IMR-90 (cell line): ENCODE data around the gene RNF4. TPM values are rescaled to one million over a fixed set of nuclear protein-coding genes. Genes with fewer than 3 reads are reported as not detected.

ENCODE experiments used
- ATAC-seq: fragments of 200-7000 bp; cut with Tn5 transposase; 2 replicates; pipeline ENCODE4 v1.9.1; 2020; ENCODE audit warnings: low read depth, mild to moderate bottlenecking, moderate library complexity
- BruUV-seq: library from RNA; stranded (reverse); fragments of 400-500 nt; replicated peaks from 2 replicates; lab custom pipeline; 2021; lab: Mats Ljungman, UMichigan
- CTCF ChIA-PET: fragments of 300-600 bp; formaldehyde crosslinking; extraction: SDS; loops from one replicate; lab custom pipeline; 2021; ENCODE audit warnings: antibody characterized with exemption; lab: Yijun Ruan, JAX
- POLR2A ChIA-PET: fragments of 300-600 bp; sonication (Branson Sonifier 250); formaldehyde crosslinking; loops from one replicate; lab custom pipeline; 2022; ENCODE audit warnings: antibody characterized with exemption; ENCODE audit not compliant: unreplicated experiment; lab: Charles Lee
- DNase-seq: peaks from one replicate; pipeline ENCODE4 v3.0.0; 2013
- H2AFZ ChIP-seq: replicated peaks from 2 replicates; pipeline ENCODE3; 2013; ENCODE audit warnings: low read length, mild to moderate bottlenecking; ENCODE audit not compliant: poor library complexity
- H2AK5ac ChIP-seq: 2 replicates; pipeline ENCODE4 v1.6.1; 2013; ENCODE audit warnings: low read depth, low read length, inconsistent platforms
- H2AK9ac ChIP-seq: replicated peaks from 2 replicates; pipeline ENCODE3; 2013; ENCODE audit warnings: mild to moderate bottlenecking, low read depth, low read length, moderate library complexity; ENCODE audit not compliant: poor library complexity
- H2BK120ac ChIP-seq: 2 replicates; pipeline ENCODE4 v1.6.1; 2013; ENCODE audit warnings: low read depth, low read length, inconsistent platforms
- H2BK15ac ChIP-seq: 3 replicates; pipeline ENCODE4 v1.6.1; 2013; ENCODE audit warnings: low read depth, low read length, inconsistent platforms
- H2BK20ac ChIP-seq: 2 replicates; pipeline ENCODE4 v1.6.1; 2013; ENCODE audit warnings: low read depth, mild to moderate bottlenecking, inconsistent platforms, low read length, moderate library complexity
- H2BK5ac ChIP-seq: 2 replicates; pipeline ENCODE4 v1.6.1; 2013; ENCODE audit warnings: mild to moderate bottlenecking, low read depth, low read length, inconsistent platforms; ENCODE audit not compliant: poor library complexity, severe bottlenecking
- H3K14ac ChIP-seq: replicated peaks from 2 replicates; pipeline ENCODE4 v1.6.1; 2013; ENCODE audit warnings: low read depth, low read length, inconsistent platforms
- H3K18ac ChIP-seq: 2 replicates; pipeline ENCODE4 v1.6.1; 2013; ENCODE audit warnings: low read depth, low read length, control low read depth
- H3K23ac ChIP-seq: 2 replicates; pipeline ENCODE4 v1.6.1; 2013; ENCODE audit warnings: low read depth, low read length, inconsistent platforms
- H3K27ac ChIP-seq: 2 replicates; pipeline ENCODE4 v1.5.1; 2013; ENCODE audit warnings: mild to moderate bottlenecking, control low read depth, low read length; ENCODE audit not compliant: insufficient read depth
- H3K27me3 ChIP-seq: 2 replicates; pipeline ENCODE4 v1.6.1; 2013; ENCODE audit warnings: low read length; ENCODE audit not compliant: control insufficient read depth, insufficient read depth
- H3K36me3 ChIP-seq: 2 replicates; pipeline ENCODE4 v1.6.1; 2013; ENCODE audit warnings: low read length, mixed read lengths; ENCODE audit not compliant: control insufficient read depth, insufficient read depth
- H3K4ac ChIP-seq: 2 replicates; pipeline ENCODE4 v1.6.1; 2013; ENCODE audit warnings: low read depth, low read length, inconsistent platforms
- H3K4me1 ChIP-seq: 2 replicates; pipeline ENCODE4 v1.6.1; 2013; ENCODE audit warnings: low read length, mixed read lengths; ENCODE audit not compliant: control insufficient read depth, insufficient read depth
- H3K4me2 ChIP-seq: 2 replicates; pipeline ENCODE4 v1.6.1; 2013; ENCODE audit warnings: low read depth, mild to moderate bottlenecking, control low read depth, low read length, moderate library complexity
- H3K4me3 ChIP-seq: 2 replicates; pipeline ENCODE4 v1.5.1; 2013; ENCODE audit warnings: low read depth, mild to moderate bottlenecking, control low read depth, low read length, moderate library complexity; ENCODE audit not compliant: insufficient read depth
- H3K56ac ChIP-seq: 2 replicates; pipeline ENCODE4 v1.6.1; 2013; ENCODE audit warnings: low read length, inconsistent platforms; ENCODE audit not compliant: insufficient read depth; ENCODE audit errors: extremely low read depth
- H3K79me1 ChIP-seq, 2 experiments: 2 replicates each; pipeline ENCODE4 v1.6.1; 2013; ENCODE audit warnings: low read length in 2 of 2, inconsistent platforms in 1 of 2, low read depth in 1 of 2
- H3K9ac ChIP-seq: 2 replicates; pipeline ENCODE4 v1.6.1; 2013; ENCODE audit warnings: low read depth, low read length, control low read depth
- H3K9me1 ChIP-seq: 2 replicates; pipeline ENCODE4 v1.6.1; 2013; ENCODE audit warnings: low read length, inconsistent platforms; ENCODE audit not compliant: insufficient read depth
- H3K9me3 ChIP-seq: 2 replicates; pipeline ENCODE4 v1.6.1; 2013; ENCODE audit warnings: low read length; ENCODE audit not compliant: control insufficient read depth, insufficient read depth
- H4K20me1 ChIP-seq: 2 replicates; pipeline ENCODE4 v1.6.1; 2013; ENCODE audit warnings: low read length, inconsistent platforms; ENCODE audit not compliant: insufficient read depth
- H4K5ac ChIP-seq: 2 replicates; pipeline ENCODE4 v1.6.1; 2013; ENCODE audit warnings: mild to moderate bottlenecking, low read depth, low read length, control low read depth
- H4K8ac ChIP-seq, 2 experiments: 2 replicates each; pipeline ENCODE4 v1.6.1; 2013; ENCODE audit warnings: low read depth in 2 of 2, low read length in 2 of 2, control low read depth in 1 of 2, inconsistent platforms in 1 of 2
- H4K91ac ChIP-seq: 2 replicates; pipeline ENCODE4 v1.6.1; 2013; ENCODE audit warnings: low read depth, low read length, inconsistent platforms; ENCODE audit not compliant: insufficient read depth
- CHD1 ChIP-seq: IDR thresholded peaks from 2 replicates; pipeline ENCODE4 v1.6.1; 2012; ENCODE audit warnings: low read depth, low read length, improper control_type of control experiment
- CTCF ChIP-seq: conservative IDR thresholded peaks from 2 replicates; pipeline ENCODE4 v1.5.1; 2012; ENCODE audit warnings: mild to moderate bottlenecking, low read depth, low read length, improper control_type of control experiment
- MXI1 ChIP-seq: IDR thresholded peaks from 2 replicates; pipeline ENCODE4 v1.6.1; 2012; ENCODE audit warnings: low read depth, mild to moderate bottlenecking, low read length, moderate library complexity, borderline replicate concordance
- POLR2A ChIP-seq: IDR thresholded peaks from 2 replicates; pipeline ENCODE4 v1.6.1; 2012; ENCODE audit warnings: mild to moderate bottlenecking, low read depth, low read length
- RAD21 ChIP-seq: IDR thresholded peaks from 2 replicates; pipeline ENCODE4 v1.6.1; 2012; ENCODE audit warnings: low read length, improper control_type of control experiment
- RFX5 ChIP-seq: IDR thresholded peaks from 2 replicates; pipeline ENCODE4 v1.8.0; 2012; ENCODE audit warnings: low read depth, mild to moderate bottlenecking, low read length, moderate library complexity
- SMC3 ChIP-seq: fragments of 150-350 bp; IDR thresholded peaks from 2 replicates; pipeline ENCODE4 v1.6.1; 2016; ENCODE audit warnings: low read depth, mild to moderate bottlenecking, antibody characterized with exemption, low read length, moderate library complexity
- WGBS, 2 experiments: methylation state at CpG; one replicate each; pipeline versions ENCODE4 v1.1.5 to v1.1.7; 2013; ENCODE audit warnings: missing lambda C conversion rate in 2 of 2; ENCODE audit not compliant: insufficient read length in 1 of 2; ENCODE audit errors: extremely low coverage in 2 of 2; 5-methylcytosine and 5-hydroxymethylcytosine counted together
- dilution Hi-C: fragments of 300-500 bp; cut with HindIII; formaldehyde crosslinking; loops from one replicate; pipeline ENCODE4 v1.14.3; 2018; ENCODE audit warnings: low sequenced_read_pairs; ENCODE audit not compliant: unreplicated experiment
- in situ Hi-C: fragments of 300-500 bp; cut with MboI; formaldehyde crosslinking; loops from 3 replicates; pipeline ENCODE4 v1.14.3; 2019; ENCODE audit warnings: low sequenced_read_pairs, inconsistent platforms, mixed read lengths
- intact Hi-C: fragments of 100-400 bp; cut with micrococcal nuclease; formaldehyde crosslinking; loops from 2 replicates; pipeline ENCODE4 v1.10.0; 2022
- polyA plus RNA-seq, 3 experiments: library from polyadenylated mRNA; depleted of rRNA; stranded (reverse); fragments of >200 nt; gene quantifications; 2 replicates each; pipeline ENCODE4 v1.2.3, GENCODE V29; 2012; ENCODE audit warnings: low replicate concordance in 1 of 3
- total RNA-seq: library from RNA; depleted of rRNA; stranded (reverse); fragments of >200 nt; gene quantifications from 2 replicates; pipeline ENCODE4 v1.2.3, GENCODE V29; 2012

Gene RNF4
- total and polyA plus RNA-seq, 2 of the 4 experiments (the other 2 are of a cell fraction) = 63.8 to 73.8 TPM

GRCh38 chr4:2558301-2558700 lies 89.4 kb downstream of the RNF4 start:
- H4K91ac ChIP-seq = no peak overlapping the region
- H3K4me3 ChIP-seq = no peak overlapping the region
- no peak overlapping the region for H3K9ac ChIP-seq
- no peak overlapping the region for H4K8ac ChIP-seq
- H4K5ac ChIP-seq = no peak overlapping the region
- peaks cover 22% of the 10 kb centered on the region for H3K9me1 ChIP-seq
- in situ Hi-C loops (no loop called here), dilution Hi-C loops (no loop called here), intact Hi-C loops (no loop called here)
- CTCF ChIA-PET = no interaction called here
- H2BK15ac ChIP-seq = no peak overlapping the region
- H3K79me1 ChIP-seq = peaks cover 0 to 68% of the 10 kb centered on the region in 2 experiments; a peak in 3 of 4 replicates
- POLR2A ChIA-PET = no interaction called here
- no peak overlapping the region for H2AK9ac ChIP-seq
- H3K18ac ChIP-seq = no peak overlapping the region
- no CpG with 5 or more reads among the region's 6 CpGs for WGBS, 2 experiments
- H3K36me3 ChIP-seq = peaks cover 3% of the 10 kb centered on the region; the same call in 1 of the 2 replicates
- no peak overlapping the region for H2BK20ac ChIP-seq
- H2BK120ac ChIP-seq = no peak overlapping the region
- no peak overlapping the region for H3K27ac ChIP-seq
- no peaks in the 10 kb centered on the region for H3K9me3 ChIP-seq
- no peak overlapping the region for H3K4ac ChIP-seq
- DNase-seq = no peak
- H3K4me2 ChIP-seq = no peak overlapping the region
- no peak overlapping the region for H3K14ac ChIP-seq
- H3K27me3 ChIP-seq = no peaks in the 10 kb centered on the region
- BruUV-seq = no TSS peak
- no peaks in the 10 kb centered on the region for H3K4me1 ChIP-seq
- no peak overlapping the region for H2AFZ ChIP-seq
- H4K20me1 ChIP-seq = peaks cover 90% of the 10 kb centered on the region
- H3K23ac ChIP-seq = no peak overlapping the region
- no peak overlapping the region for H2BK5ac ChIP-seq
- H3K56ac ChIP-seq = no peak overlapping the region
- H2AK5ac ChIP-seq = no peak overlapping the region
- no peak for ATAC-seq
- TF ChIP-seq SMC3 (no peak), CHD1 (no peak), RFX5 (no peak), CTCF (no peak), POLR2A (no peak), MXI1 (no peak), RAD21 (no peak)
